ENCODE data around the gene NTN1. TPM values are rescaled to one million over a fixed set of nuclear protein-coding genes. Genes with fewer than 3 reads are reported as not detected.

Gene NTN1
- total and polyA plus RNA-seq, 2 of the 4 experiments (the other 2 are of a cell fraction): under 0.01 to 0.07 TPM

DNA sequence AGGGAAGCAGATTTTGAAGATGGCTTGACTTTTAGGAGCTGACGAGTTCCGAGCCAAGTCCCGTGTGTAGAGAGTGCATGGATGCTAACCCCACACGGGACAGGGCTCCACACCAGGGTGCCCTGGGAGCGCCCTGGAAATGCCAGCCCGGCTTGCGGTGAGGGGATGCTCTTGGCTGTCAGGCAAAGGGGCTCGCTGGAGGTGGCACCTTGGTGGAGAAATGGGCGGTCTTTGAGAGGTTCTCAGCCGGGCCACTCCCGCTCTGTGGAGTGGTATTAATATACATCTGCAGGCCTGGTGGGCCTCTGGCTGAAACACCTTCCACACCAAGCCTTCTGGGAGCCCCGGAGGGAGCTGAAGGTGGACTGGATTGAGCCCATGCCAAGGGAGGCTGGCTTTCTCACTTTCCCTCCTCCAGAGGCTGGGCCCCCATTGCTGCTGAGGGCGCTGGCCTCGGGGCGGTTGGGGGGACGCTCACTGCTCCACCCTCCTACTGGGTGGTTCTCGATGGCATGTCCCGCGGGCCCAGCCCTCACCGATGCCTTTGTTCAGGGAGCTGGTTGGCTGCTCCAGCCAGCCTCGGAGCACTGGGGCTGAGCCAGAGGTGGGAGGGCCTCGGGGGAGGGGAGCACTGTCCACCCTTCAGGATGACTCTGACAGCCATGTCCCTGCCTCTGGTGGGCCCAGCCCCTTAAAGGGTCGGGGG is 210.3 kb downstream of the NTN1 start:
- H2AFZ ChIP-seq (replicated peaks; ENCODE audit: low read length, poor library complexity): no peak overlapping the region
- in situ Hi-C loops (cut with MboI; ENCODE audit: low sequenced_read_pairs): no loop called here
- no peaks in the 10 kb centered on the region for H3K79me1 ChIP-seq (ENCODE audit: low read depth in 1 of 2, low read length in 2 of 2)
- WGBS, 2 experiments (ENCODE audit: extremely low coverage in 2 of 2, insufficient read length in 1 of 2): 20% methylated on average over 1 of the region's 23 CpGs; no CpG with 5 or more reads in 1 of the 2 experiments
- TF ChIP-seq RFX5 (IDR thresholded peaks at IDR 0.05; ENCODE audit: low read depth, low read length): no peak
- TF ChIP-seq SMC3 (IDR thresholded peaks at IDR 0.05; ENCODE audit: low read depth, low read length): no peak
- TF ChIP-seq MAZ (IDR thresholded peaks at IDR 0.05; ENCODE audit: borderline replicate concordance, low read depth, low read length): no peak
- TF ChIP-seq MAFK (IDR thresholded peaks at IDR 0.05; ENCODE audit: low read depth, low read length): no peak
- TF ChIP-seq, protein P1, sequence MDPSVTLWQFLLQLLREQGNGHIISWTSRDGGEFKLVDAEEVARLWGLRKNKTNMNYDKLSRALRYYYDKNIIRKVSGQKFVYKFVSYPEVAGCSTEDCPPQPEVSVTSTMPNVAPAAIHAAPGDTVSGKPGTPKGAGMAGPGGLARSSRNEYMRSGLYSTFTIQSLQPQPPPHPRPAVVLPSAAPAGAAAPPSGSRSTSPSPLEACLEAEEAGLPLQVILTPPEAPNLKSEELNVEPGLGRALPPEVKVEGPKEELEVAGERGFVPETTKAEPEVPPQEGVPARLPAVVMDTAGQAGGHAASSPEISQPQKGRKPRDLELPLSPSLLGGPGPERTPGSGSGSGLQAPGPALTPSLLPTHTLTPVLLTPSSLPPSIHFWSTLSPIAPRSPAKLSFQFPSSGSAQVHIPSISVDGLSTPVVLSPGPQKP (IDR thresholded peaks at IDR 0.05; ENCODE audit: borderline replicate concordance, low read depth, low read length): no peak
- TF ChIP-seq CHD1 (IDR thresholded peaks at IDR 0.05; ENCODE audit: low read depth, low read length): no peak
- no peak for TF ChIP-seq BHLHE40 (IDR thresholded peaks at IDR 0.05; ENCODE audit: low read depth, low read length)
- TF ChIP-seq MXI1 (IDR thresholded peaks at IDR 0.05; ENCODE audit: borderline replicate concordance, low read depth, low read length): no peak
- no peak for TF ChIP-seq NFE2L2 (IDR thresholded peaks at IDR 0.05; ENCODE audit: low read depth, low read length)
- no peak for TF ChIP-seq FOS (IDR thresholded peaks at IDR 0.05; ENCODE audit: low read depth, low read length)
- no peak for TF ChIP-seq POLR2A (IDR thresholded peaks at IDR 0.05; ENCODE audit: low read depth, low read length)
- H3K9ac ChIP-seq (ENCODE audit: low read depth, low read length): no peak overlapping the region
- no peaks in the 10 kb centered on the region; the same call in 1 of the 2 replicates for H3K27me3 ChIP-seq (ENCODE audit: control insufficient read depth, insufficient read depth, low read length)
- DNase-seq: no peak
- no peak overlapping the region for H2BK15ac ChIP-seq (ENCODE audit: low read depth, low read length)
- H3K4me1 ChIP-seq (ENCODE audit: control insufficient read depth, insufficient read depth, low read length): peaks cover 8% of the 10 kb centered on the region; the same call in 1 of the 2 replicates
- CTCF ChIA-PET: interaction anchor here (0.6 kb wide), 1 partner anchor 153 kb away, joined by 4 read pairs; no protein-coding TSS in a partner anchor
- no peak overlapping the region for H2AK5ac ChIP-seq (ENCODE audit: low read depth, low read length)
- intact Hi-C loops (cut with micrococcal nuclease): no loop called here
- H4K20me1 ChIP-seq (ENCODE audit: insufficient read depth, low read length): no peaks in the 10 kb centered on the region
- no peak overlapping the region for H4K8ac ChIP-seq (ENCODE audit: low read depth in 2 of 2, low read length in 2 of 2)
- no peak overlapping the region for H3K14ac ChIP-seq (replicated peaks; ENCODE audit: low read depth, low read length)
- no peak overlapping the region for H3K4me2 ChIP-seq (ENCODE audit: low read depth, low read length)
- H4K91ac ChIP-seq (ENCODE audit: insufficient read depth, low read depth, low read length): no peak overlapping the region
- no peak overlapping the region for H2BK20ac ChIP-seq (ENCODE audit: low read depth, low read length)
- no peak overlapping the region for H3K56ac ChIP-seq (ENCODE audit: extremely low read depth, insufficient read depth, low read length)
- no peaks in the 10 kb centered on the region for H3K36me3 ChIP-seq (ENCODE audit: control insufficient read depth, insufficient read depth, low read length)
- no peak overlapping the region for H3K23ac ChIP-seq (ENCODE audit: low read depth, low read length)
- H3K4ac ChIP-seq (ENCODE audit: low read depth, low read length): no peak overlapping the region
- no peaks in the 10 kb centered on the region for H3K9me3 ChIP-seq (ENCODE audit: control insufficient read depth, insufficient read depth, low read length)
- POLR2A ChIA-PET (ENCODE audit: unreplicated experiment): no interaction called here
- no peak overlapping the region for H2AK9ac ChIP-seq (replicated peaks; ENCODE audit: low read depth, low read length, poor library complexity)
- no peak overlapping the region for H3K4me3 ChIP-seq (ENCODE audit: insufficient read depth, low read depth, low read length)
- no peak for ATAC-seq (ENCODE audit: low read depth)
- H3K18ac ChIP-seq (ENCODE audit: low read depth, low read length): no peak overlapping the region
- dilution Hi-C loops (cut with HindIII; ENCODE audit: low sequenced_read_pairs, unreplicated experiment): no loop called here
- no TSS peak for BruUV-seq (replicated peaks)
- H3K27ac ChIP-seq (ENCODE audit: insufficient read depth, low read length): no peak overlapping the region
- no peaks in the 10 kb centered on the region for H3K9me1 ChIP-seq (ENCODE audit: insufficient read depth, low read length)
- H2BK5ac ChIP-seq (ENCODE audit: low read depth, low read length, poor library complexity, severe bottlenecking): no peak overlapping the region
- no peak overlapping the region for H2BK120ac ChIP-seq (ENCODE audit: low read depth, low read length)
- H4K5ac ChIP-seq (ENCODE audit: low read depth, low read length): no peak overlapping the region
